Muscle of arm (tissue), 12 donors: ENCODE measurements around the gene GCNA. TPM values are rescaled to one million over a fixed set of nuclear protein-coding genes. Genes with fewer than 3 reads are reported as not detected.
A peak's percentile ranks its signal among the peaks of the same experiment; 100 is the strongest.

ENCODE experiments used
- DNase-seq: peaks from one replicate; pipeline ENCODE4 v3.0.0-alpha.2; 2013
- polyA plus RNA-seq, 12 donors: library from polyadenylated mRNA; unstranded; fragments of 120-200 nt; gene quantifications; one replicate each; pipeline ENCODE4 v1.2.1, GENCODE V29; 2013; ENCODE audit not compliant: insufficient read length in 12 of 12

Gene GCNA
- polyA plus RNA-seq, 12 donors: 1.5 to 3.8 (median 2.2) TPM; not detected in 2

- DNase-seq: no peak
Measured at GRCh38 chrX:71615056-71615455, 36.8 kb downstream of the GCNA start.

- no peak for DNase-seq
Measured at GRCh38 chrX:71615954-71616353, 37.7 kb downstream of the GCNA start.

GRCh38 chrX:71616672-71617529 is 38.7 kb downstream of the GCNA start:
- no peak for DNase-seq

- DNase-seq: no peak
Measured at GRCh38 chrX:71617742-71618141, 39.5 kb downstream of the GCNA start.

- DNase-seq: no peak
Measured at GRCh38 chrX:71618303-71618721, 40.1 kb downstream of the GCNA start, which contains the start of gene CXCR3. Gene CXCR3, minus strand, starts transcription at chrX:71618511. Its CDS starts 62 bp downstream, at chrX:71618449.

GRCh38 chrX:71618787-71619186 is 40.5 kb downstream of the GCNA start:
- no peak for DNase-seq

- no peak for DNase-seq
Measured at GRCh38 chrX:71619193-71619592, 41.0 kb downstream of the GCNA start.

- no peak for DNase-seq
Measured at GRCh38 chrX:71619986-71620385, 41.7 kb downstream of the GCNA start.

- DNase-seq: peak; percentile 23
Measured at GRCh38 chrX:71621603-71622002, 43.4 kb downstream of the GCNA start.

GRCh38 chrX:71622032-71622575 is 43.9 kb downstream of the GCNA start:
- no peak for DNase-seq

- peak; percentile 84 for DNase-seq
Measured at GRCh38 chrX:71622576-71623450, 44.6 kb downstream of the GCNA start.

GRCh38 chrX:71623714-71624113 is 45.5 kb downstream of the GCNA start:
- DNase-seq: no peak

- no peak for DNase-seq
Measured at GRCh38 chrX:71625471-71625870, 47.2 kb downstream of the GCNA start.

- DNase-seq: no peak
Measured at GRCh38 chrX:71626576-71626975, 48.3 kb downstream of the GCNA start.

- DNase-seq: no peak
Measured at GRCh38 chrX:71627588-71628404, 49.6 kb downstream of the GCNA start.

GRCh38 chrX:71629467-71629866 is 51.2 kb downstream of the GCNA start:
- no peak for DNase-seq

GRCh38 chrX:71632923-71633657 is 54.9 kb downstream of the GCNA start:
- no peak for DNase-seq

- peak; percentile 22 for DNase-seq
Measured at GRCh38 chrX:71634366-71634765, 56.1 kb downstream of the GCNA start.

GRCh38 chrX:71636438-71637252 is 58.4 kb downstream of the GCNA start:
- no peak for DNase-seq

GRCh38 chrX:71637253-71637618 is 59.0 kb downstream of the GCNA start:
- no peak for DNase-seq
